GM21515 (cell line): ENCODE data around the gene SELENOS.

Experiments used
- ATAC-seq: cut with Tn5 transposase; IDR thresholded peaks from one replicate; pipeline ENCODE4 v1.9.1; 2021; ENCODE audit not compliant: unreplicated experiment

Gene SELENOS

GRCh38 chr15:101225658-101226057 lies 51.6 kb downstream of the SELENOS start:
- ATAC-seq, result no peak
